ENCODE measurements around the gene OMP. TPM values are rescaled to one million over a fixed set of nuclear protein-coding genes. Genes with fewer than 3 reads are reported as not detected.
A peak's percentile ranks its signal among the peaks of the same experiment; 100 is the strongest.
"Not testable (repeated sequence)": the region's sequence is repeated elsewhere in the genome, so short reads cannot be mapped to it uniquely, and the experiment has no call there.

OMP gene
- total RNA-seq, 1 experiment from 2014 or later, result 1.4 TPM

DNA sequence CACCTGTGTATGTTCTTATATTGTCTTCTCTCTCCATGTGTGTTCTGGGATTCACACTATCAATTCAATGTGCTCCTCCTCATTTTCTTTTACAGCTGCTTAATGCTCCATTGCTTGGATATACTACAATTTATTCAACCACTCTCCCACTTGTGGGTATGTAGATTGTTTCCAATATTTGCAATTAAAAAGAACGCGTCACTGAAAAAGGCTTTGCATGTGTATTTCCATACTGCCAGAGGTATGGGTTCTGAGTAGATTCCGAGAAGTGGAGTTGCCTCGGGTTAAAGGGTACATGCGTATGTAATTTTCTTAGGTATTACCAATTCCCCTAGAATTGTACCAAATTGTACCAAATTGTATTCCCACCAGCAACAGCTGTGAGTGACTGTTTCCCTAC is 42.8 kb upstream of the OMP start:
- H4K20me1 ChIP-seq (ENCODE audit: insufficient read depth), result no peaks in the 10 kb centered on the region
- ChIA-PET CTCF (no interaction called here), POLR2A (ENCODE audit: unreplicated experiment) (no interaction called here)
- H3K36me3 ChIP-seq (ENCODE audit: low read depth), result no peaks in the 10 kb centered on the region
- H3K4me3 ChIP-seq, result no peak overlapping the region
- H3K4me1 ChIP-seq (replicated peaks; ENCODE audit: insufficient read depth), result no peaks in the 10 kb centered on the region
- no peak for TF ChIP-seq EZH2 (IDR thresholded peaks at IDR 0.05; ENCODE audit: low read depth)
- TF ChIP-seq, protein P1, sequence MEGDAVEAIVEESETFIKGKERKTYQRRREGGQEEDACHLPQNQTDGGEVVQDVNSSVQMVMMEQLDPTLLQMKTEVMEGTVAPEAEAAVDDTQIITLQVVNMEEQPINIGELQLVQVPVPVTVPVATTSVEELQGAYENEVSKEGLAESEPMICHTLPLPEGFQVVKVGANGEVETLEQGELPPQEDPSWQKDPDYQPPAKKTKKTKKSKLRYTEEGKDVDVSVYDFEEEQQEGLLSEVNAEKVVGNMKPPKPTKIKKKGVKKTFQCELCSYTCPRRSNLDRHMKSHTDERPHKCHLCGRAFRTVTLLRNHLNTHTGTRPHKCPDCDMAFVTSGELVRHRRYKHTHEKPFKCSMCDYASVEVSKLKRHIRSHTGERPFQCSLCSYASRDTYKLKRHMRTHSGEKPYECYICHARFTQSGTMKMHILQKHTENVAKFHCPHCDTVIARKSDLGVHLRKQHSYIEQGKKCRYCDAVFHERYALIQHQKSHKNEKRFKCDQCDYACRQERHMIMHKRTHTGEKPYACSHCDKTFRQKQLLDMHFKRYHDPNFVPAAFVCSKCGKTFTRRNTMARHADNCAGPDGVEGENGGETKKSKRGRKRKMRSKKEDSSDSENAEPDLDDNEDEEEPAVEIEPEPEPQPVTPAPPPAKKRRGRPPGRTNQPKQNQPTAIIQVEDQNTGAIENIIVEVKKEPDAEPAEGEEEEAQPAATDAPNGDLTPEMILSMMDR (conservative IDR thresholded peaks at IDR 0.05), result no peak
- no peaks in the 10 kb centered on the region for H3K9me2 ChIP-seq (ENCODE audit: insufficient read depth)
- no peaks in the 10 kb centered on the region for H3K79me2 ChIP-seq (ENCODE audit: low read depth)
- no peak overlapping the region for H2AFZ ChIP-seq
- no TSS peak for BruUV-seq (replicated peaks)
- H3F3A ChIP-seq (ENCODE audit: insufficient read depth, low read depth), result no peaks in the 10 kb centered on the region
- 0 out of 2 replicates have a peak, but pooled peaks cover 6% of the 10 kb centered on the region for H3K27me3 ChIP-seq (ENCODE audit: insufficient read depth, low read depth)
- no peak overlapping the region for H3K27ac ChIP-seq
- intact Hi-C loops (cut with micrococcal nuclease; ENCODE audit: unreplicated experiment), result no loop called here
- H3K9me3 ChIP-seq (ENCODE audit: insufficient read depth, low read depth), result peaks cover 19% of the 10 kb centered on the region; the same call in 1 of the 2 replicates
- H3K4me2 ChIP-seq, result no peak overlapping the region
- no peak for DNase-seq

DNA sequence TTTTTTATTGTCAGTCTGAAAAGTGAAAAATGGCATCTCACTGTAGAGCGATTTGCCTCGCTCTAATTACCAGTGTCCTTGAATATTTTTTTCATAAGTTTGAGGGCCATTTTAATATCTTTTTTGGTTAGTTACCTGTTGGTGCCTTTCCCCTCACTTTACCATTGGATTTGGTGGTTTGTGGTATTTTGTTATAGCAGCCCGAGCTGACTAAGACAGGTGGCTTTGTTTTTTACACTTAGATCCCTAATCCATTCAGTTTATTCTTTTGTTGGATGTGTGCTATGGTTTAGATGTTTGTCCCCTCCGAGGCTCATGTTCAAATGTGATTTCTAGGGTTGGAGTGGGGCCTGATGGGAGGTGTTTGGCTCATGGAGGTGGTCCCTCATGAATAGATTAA is 42.4 kb upstream of the OMP start:
- Histone ChIP-seq H3F3A (ENCODE audit: insufficient read depth, low read depth) (no peaks in the 10 kb centered on the region; the same call in 1 of the 2 replicates), H2AFZ (no peak overlapping the region), H4K20me1 (ENCODE audit: insufficient read depth) (no peaks in the 10 kb centered on the region), H3K9me2 (ENCODE audit: insufficient read depth) (no peaks in the 10 kb centered on the region), H3K9me3 (ENCODE audit: insufficient read depth, low read depth) (peaks cover 19% of the 10 kb centered on the region; the same call in 1 of the 2 replicates), H3K4me2 (no peak overlapping the region), H3K4me3 (no peak overlapping the region), H3K36me3 (ENCODE audit: low read depth) (no peaks in the 10 kb centered on the region), H3K4me1 (replicated peaks; ENCODE audit: insufficient read depth) (no peaks in the 10 kb centered on the region), H3K27me3 (ENCODE audit: insufficient read depth, low read depth) (0 out of 2 replicates have a peak, but pooled peaks cover 6% of the 10 kb centered on the region), H3K79me2 (ENCODE audit: low read depth) (no peaks in the 10 kb centered on the region), H3K27ac (no peak overlapping the region)
- TF ChIP-seq, protein P1 (conservative IDR thresholded peaks at IDR 0.05), result no peak
- no peak for TF ChIP-seq EZH2 (IDR thresholded peaks at IDR 0.05; ENCODE audit: low read depth)
- no peak for DNase-seq
- ChIA-PET POLR2A (ENCODE audit: unreplicated experiment) (no interaction called here), CTCF (interaction anchor here (0.7 kb wide), 1 partner anchor 46 kb away, joined by 3 read pairs; no protein-coding TSS in a partner anchor)
- no TSS peak for BruUV-seq (replicated peaks)
- intact Hi-C loops (cut with micrococcal nuclease; ENCODE audit: unreplicated experiment), result no loop called here

DNA sequence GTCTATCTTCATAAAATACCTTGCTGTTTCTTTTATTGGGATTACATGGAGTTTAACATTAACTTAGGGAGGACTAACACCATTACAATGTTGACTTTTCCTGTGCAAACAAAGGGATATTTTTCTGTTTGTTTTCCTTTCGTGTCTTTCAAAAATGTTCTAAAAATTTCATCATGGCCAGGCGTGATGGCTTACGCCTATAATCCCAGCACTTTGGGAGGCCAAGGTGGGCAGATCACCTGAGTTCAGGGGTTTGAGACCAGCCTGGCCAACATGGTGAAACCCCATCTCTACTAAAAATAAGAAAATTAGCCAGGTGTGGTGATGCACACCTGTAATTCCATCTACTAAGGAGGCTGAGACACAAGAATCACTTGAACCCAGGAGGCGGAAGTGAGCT is 41.4 kb upstream of the OMP start:
- H3K4me1 ChIP-seq (replicated peaks; ENCODE audit: insufficient read depth); H3K36me3 ChIP-seq (ENCODE audit: low read depth); CTCF ChIA-PET; intact Hi-C loops (cut with micrococcal nuclease; ENCODE audit: unreplicated experiment); H3K4me2 ChIP-seq; H3F3A ChIP-seq (ENCODE audit: insufficient read depth, low read depth); DNase-seq; H3K27me3 ChIP-seq (ENCODE audit: insufficient read depth, low read depth); H3K27ac ChIP-seq; H3K79me2 ChIP-seq (ENCODE audit: low read depth); H3K4me3 ChIP-seq; H3K9me3 ChIP-seq (ENCODE audit: insufficient read depth, low read depth); H4K20me1 ChIP-seq (ENCODE audit: insufficient read depth); H2AFZ ChIP-seq; H3K9me2 ChIP-seq (ENCODE audit: insufficient read depth); BruUV-seq (replicated peaks); POLR2A ChIA-PET (ENCODE audit: unreplicated experiment): not testable (repeated sequence)

DNA sequence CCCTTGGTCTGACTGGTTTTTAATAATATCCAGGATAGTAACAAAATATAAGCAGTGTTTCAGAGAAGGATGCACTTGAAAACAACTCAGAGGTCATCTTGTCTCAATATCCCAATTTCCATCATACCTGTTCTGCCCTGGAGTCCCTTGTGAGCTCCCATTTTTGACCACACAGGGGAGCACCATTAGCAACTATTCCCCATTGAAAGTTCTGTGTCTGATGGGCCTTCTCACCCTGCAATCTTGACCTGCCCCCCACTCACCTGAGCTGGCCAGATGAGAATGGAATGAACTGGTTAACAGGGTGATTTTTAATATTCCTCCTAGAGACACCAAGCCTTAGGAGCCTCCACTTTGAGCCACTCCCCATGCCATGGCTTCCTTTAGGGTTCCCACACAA is 39.7 kb upstream of the OMP start:
- Histone ChIP-seq H3K36me3 (ENCODE audit: low read depth) (no peaks in the 10 kb centered on the region), H3K79me2 (ENCODE audit: low read depth) (no peaks in the 10 kb centered on the region), H2AFZ (no peak overlapping the region), H3K9me3 (ENCODE audit: insufficient read depth, low read depth) (0 out of 2 replicates have a peak, but pooled peaks cover 3% of the 10 kb centered on the region), H3F3A (ENCODE audit: insufficient read depth, low read depth) (no peaks in the 10 kb centered on the region; the same call in 1 of the 2 replicates), H3K4me3 (no peak overlapping the region), H3K27ac (no peak overlapping the region), H3K9me2 (ENCODE audit: insufficient read depth) (no peaks in the 10 kb centered on the region), H4K20me1 (ENCODE audit: insufficient read depth) (no peaks in the 10 kb centered on the region), H3K4me2 (no peak overlapping the region), H3K27me3 (ENCODE audit: insufficient read depth, low read depth) (0 out of 2 replicates have a peak, but pooled peaks cover 3% of the 10 kb centered on the region), H3K4me1 (replicated peaks; ENCODE audit: insufficient read depth) (peaks cover 7% of the 10 kb centered on the region)
- DNase-seq, result no peak
- intact Hi-C loops (cut with micrococcal nuclease; ENCODE audit: unreplicated experiment), result no loop called here
- no peak for TF ChIP-seq EZH2 (IDR thresholded peaks at IDR 0.05; ENCODE audit: low read depth)
- TF ChIP-seq, protein P1 (conservative IDR thresholded peaks at IDR 0.05), result peak; percentile 61
- CTCF ChIA-PET, result interaction anchor here (0.6 to 2.4 kb wide), 6 partner anchors 9 to 33 kb away, joined by 3 to 37 read pairs (median 4); no protein-coding TSS in a partner anchor
- POLR2A ChIA-PET (ENCODE audit: unreplicated experiment), result interaction anchor here (0.7 to 0.8 kb wide), 2 partner anchors 26 to 45 kb away, joined by 5 read pairs; no protein-coding TSS in a partner anchor
- BruUV-seq (replicated peaks), result no TSS peak

Measured in PC-9 (cell line).